CD8-positive, alpha-beta memory T cell (primary cell): Measurements from ENCODE around the gene ALG12. TPM values are rescaled to one million over a fixed set of nuclear protein-coding genes. Genes with fewer than 3 reads are reported as not detected.
A peak's percentile ranks its signal among the peaks of the same experiment; 100 is the strongest.

Experiments
- CTCF ChIA-PET: fragments of 350-600 bp; sonication (Branson Sonifier 250); formaldehyde crosslinking; loops from one replicate; lab custom pipeline; 2021; ENCODE audit warnings: antibody characterized with exemption; lab: Charles Lee
- POLR2A ChIA-PET: fragments of 350-600 bp; sonication (Branson Sonifier 250); formaldehyde crosslinking; loops from one replicate; lab custom pipeline; 2021; ENCODE audit warnings: antibody characterized with exemption; lab: Charles Lee
- DNase-seq, 5 donors: peaks; one replicate each; pipeline versions ENCODE4 v3.0.0 to v3.0.0-alpha.2; 2020 to 2022; ENCODE audit warnings: mixed read lengths in 1 of 5
- H3K27ac ChIP-seq: one replicate; pipeline ENCODE4 v1.7.0; 2013; ENCODE audit warnings: low read depth, mild to moderate bottlenecking, low read length, moderate library complexity
- H3K27me3 ChIP-seq: 2 replicates; pipeline ENCODE4 v1.7.0; 2013; ENCODE audit warnings: low read length, mild to moderate bottlenecking; ENCODE audit not compliant: insufficient read depth, poor library complexity, severe bottlenecking
- H3K36me3 ChIP-seq: 2 replicates; pipeline ENCODE4 v1.7.0; 2013; ENCODE audit warnings: mild to moderate bottlenecking, low read length, moderate library complexity; ENCODE audit not compliant: insufficient read depth
- H3K4me1 ChIP-seq: 2 replicates; pipeline ENCODE4 v1.7.0; 2013; ENCODE audit warnings: mild to moderate bottlenecking, low read length, moderate library complexity; ENCODE audit not compliant: insufficient read depth
- H3K4me3 ChIP-seq: 2 replicates; pipeline ENCODE4 v1.7.0; 2013; ENCODE audit warnings: mild to moderate bottlenecking, low read length
- H3K9me3 ChIP-seq: 2 replicates; pipeline ENCODE4 v1.7.0; 2013; ENCODE audit warnings: mild to moderate bottlenecking, low read length
- H3K27ac Mint-ChIP-seq, 8 donors: one replicate each; pipeline ENCODE4 v1.8.0; 2020 to 2021; ENCODE audit warnings: mixed read lengths in 8 of 8, mild to moderate bottlenecking in 6 of 8, inconsistent platforms in 3 of 8, moderate library complexity in 3 of 8
- H3K27me3 Mint-ChIP-seq, 2 donors: one replicate each; pipeline ENCODE4 v1.8.0; 2020 to 2021; ENCODE audit warnings: mixed read lengths in 2 of 2, mild to moderate bottlenecking in 1 of 2, moderate library complexity in 1 of 2
- H3K36me3 Mint-ChIP-seq, 3 donors: one replicate each; pipeline ENCODE4 v1.8.0; 2020 to 2021; ENCODE audit warnings: mixed read lengths in 3 of 3, inconsistent platforms in 1 of 3, mild to moderate bottlenecking in 1 of 3
- H3K4me1 Mint-ChIP-seq, 3 donors: one replicate each; pipeline ENCODE4 v1.8.0; 2020 to 2021; ENCODE audit warnings: mixed read lengths in 3 of 3, inconsistent platforms in 1 of 3, mild to moderate bottlenecking in 1 of 3
- H3K4me3 Mint-ChIP-seq, 7 donors: one replicate each; pipeline ENCODE4 v1.8.0; 2020 to 2021; ENCODE audit warnings: mixed read lengths in 7 of 7, mild to moderate bottlenecking in 6 of 7, moderate library complexity in 4 of 7, inconsistent platforms in 2 of 7
- H3K9me3 Mint-ChIP-seq, 5 donors: one replicate each; pipeline ENCODE4 v1.8.0; 2020 to 2022; ENCODE audit warnings: mixed read lengths in 5 of 5, mild to moderate bottlenecking in 3 of 5, moderate library complexity in 2 of 5, inconsistent platforms in 1 of 5
- polyA plus RNA-seq: library from polyadenylated mRNA; unstranded; fragments of 300-500 nt; fragmentation: Illumina TruSeq; gene quantifications from one replicate; pipeline ENCODE4 v1.2.3, GENCODE V29; 2021
- total RNA-seq, 2 experiments: library from RNA; stranded (reverse); gene quantifications; one replicate each; pipeline ENCODE4 v1.2.3, GENCODE V29; 2021

The ALG12 gene
- total and polyA plus RNA-seq, 3 experiments from 2014 or later = 21.0 to 21.8 (median 21.0) TPM

DNA sequence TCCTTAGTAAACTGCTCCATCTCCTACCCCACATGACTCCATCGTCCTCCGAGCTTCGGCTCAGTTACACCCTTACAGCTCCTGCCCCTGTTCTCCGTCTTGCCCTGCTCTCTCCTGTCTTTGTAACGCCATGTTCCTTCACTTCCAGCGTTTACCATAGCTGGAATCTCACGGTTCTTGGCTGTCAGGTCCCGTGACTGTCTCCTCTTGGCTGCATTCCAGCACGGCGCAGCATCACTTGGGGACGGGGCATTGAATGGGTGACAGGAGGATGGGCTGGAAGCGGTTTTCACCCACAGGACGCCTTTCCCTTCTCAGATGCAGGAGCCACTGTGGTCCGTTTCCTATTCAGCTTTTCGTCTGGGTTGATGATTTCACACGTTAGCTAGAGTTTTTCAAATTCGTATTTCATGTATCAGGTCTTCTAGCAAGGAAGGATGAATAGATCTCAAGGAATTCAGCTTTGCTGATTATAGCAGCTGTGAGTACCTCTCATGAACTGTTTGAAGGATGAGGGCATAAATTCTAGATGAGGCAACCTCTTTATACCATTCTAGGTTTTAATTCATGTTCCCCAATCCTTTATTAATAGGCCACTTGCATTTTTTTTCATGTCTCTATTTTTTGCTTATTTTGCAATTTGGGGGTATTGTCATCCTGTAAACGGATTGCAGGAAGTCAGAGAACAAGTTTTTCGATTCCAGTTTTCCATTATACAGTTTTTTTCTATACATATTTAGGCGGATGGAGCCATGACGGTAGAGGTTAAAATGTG is 35.5 kb downstream of the ALG12 start:
- H3K9me3 ChIP-seq = no peaks in the 10 kb centered on the region
- Mint-ChIP-seq H3K27ac (peak overlapping the region in 5 of 8 donors; percentile 4 to 60 (median 19)), H3K27me3 (no peaks in the 10 kb centered on the region), H3K4me1 (peaks cover 38 to 42% (median 39%) of the 10 kb centered on the region in 3 donors), H3K36me3 (peaks cover 9 to 57% (median 31%) of the 10 kb centered on the region in 3 donors), H3K4me3 (no peak overlapping the region), H3K9me3 (no peaks in the 10 kb centered on the region)
- ChIA-PET CTCF (no interaction called here), POLR2A (interaction anchor here (0.5 kb wide), 1 partner anchor 49 kb away, joined by 3 read pairs; no protein-coding TSS in a partner anchor)
- DNase-seq = no peak
- H3K27me3 ChIP-seq = no peaks in the 10 kb centered on the region
- no peak overlapping the region for H3K4me3 ChIP-seq
- H3K27ac ChIP-seq = no peak overlapping the region
- peaks cover 21% of the 10 kb centered on the region for H3K4me1 ChIP-seq
- peaks cover 13% of the 10 kb centered on the region for H3K36me3 ChIP-seq

DNA sequence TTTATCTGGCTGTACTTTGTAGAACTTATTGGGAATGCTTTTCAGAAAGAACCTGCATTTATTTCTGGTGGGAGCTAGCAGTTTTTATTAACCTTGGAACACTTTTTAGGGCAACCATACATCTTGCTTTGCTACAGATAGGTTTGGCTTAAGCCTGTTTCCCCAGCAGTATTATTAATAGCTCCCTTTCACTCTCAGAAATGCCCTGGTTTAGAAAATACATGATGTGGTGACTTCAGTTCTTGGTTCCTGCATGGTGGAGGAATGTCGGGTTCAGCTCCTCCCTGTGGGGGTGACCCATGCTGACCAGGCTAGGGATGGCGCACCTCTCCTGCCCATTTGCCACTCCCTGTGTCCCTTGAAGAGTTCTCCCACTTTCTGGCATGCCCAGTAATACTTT is 36.4 kb downstream of the ALG12 start:
- POLR2A ChIA-PET = interaction anchor here (0.5 kb wide), 1 partner anchor 48 kb away, joined by 3 read pairs; no protein-coding TSS in a partner anchor
- Mint-ChIP-seq H3K9me3 (no peaks in the 10 kb centered on the region), H3K4me3 (no peak overlapping the region), H3K27ac (peak overlapping the region in 4 of 8 donors; percentile 4 to 75 (median 67)), H3K27me3 (no peaks in the 10 kb centered on the region), H3K4me1 (peaks cover 38 to 42% (median 41%) of the 10 kb centered on the region in 3 donors), H3K36me3 (peaks cover 9 to 51% (median 27%) of the 10 kb centered on the region in 3 donors)
- peaks cover 13% of the 10 kb centered on the region for H3K36me3 ChIP-seq
- no peak overlapping the region for H3K27ac ChIP-seq
- H3K4me1 ChIP-seq = peaks cover 21% of the 10 kb centered on the region
- CTCF ChIA-PET = no interaction called here
- no peaks in the 10 kb centered on the region for H3K9me3 ChIP-seq
- no peak for DNase-seq
- no peak overlapping the region for H3K4me3 ChIP-seq
- H3K27me3 ChIP-seq = no peaks in the 10 kb centered on the region

DNA sequence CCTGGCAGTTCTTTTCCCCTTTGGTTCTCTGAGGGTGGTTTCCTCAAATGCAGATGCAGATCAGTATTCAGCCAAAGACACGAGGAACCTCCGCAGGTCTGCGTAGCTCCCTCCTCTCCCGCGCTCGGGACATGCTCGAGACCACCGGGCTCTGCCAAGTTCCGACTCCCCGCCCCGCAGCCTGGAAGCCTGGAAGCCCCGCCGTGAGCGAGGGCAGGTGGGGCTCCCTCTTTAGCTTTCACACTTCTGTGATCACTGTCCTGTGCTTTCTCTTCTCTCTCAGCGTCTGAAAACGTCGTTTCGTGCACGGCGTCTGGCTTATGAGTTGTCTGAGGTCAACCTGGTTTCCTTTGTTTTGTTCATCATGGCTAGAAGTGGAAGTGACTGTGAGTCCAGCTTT is 38.0 kb downstream of the ALG12 start:
- Mint-ChIP-seq H3K27ac (peak overlapping the region; percentile 26 to 81 (median 62)), H3K36me3 (peaks cover 14 to 43% (median 28%) of the 10 kb centered on the region in 3 donors), H3K4me1 (peaks cover 46 to 54% (median 53%) of the 10 kb centered on the region in 3 donors), H3K27me3 (no peaks in the 10 kb centered on the region), H3K9me3 (no peaks in the 10 kb centered on the region), H3K4me3 (peak overlapping the region in 6 of 7 donors; percentile 15 to 54 (median 28))
- ChIA-PET CTCF (interaction anchor here (1.5 kb wide), 1 partner anchor 10 kb away, joined by 4 read pairs; no protein-coding TSS in a partner anchor), POLR2A (interaction anchor here (0.6 kb wide), 1 partner anchor 74 kb away, joined by 4 read pairs; no protein-coding TSS in a partner anchor)
- Histone ChIP-seq H3K36me3 (no peaks in the 10 kb centered on the region), H3K9me3 (no peaks in the 10 kb centered on the region), H3K4me1 (peaks cover 21% of the 10 kb centered on the region), H3K27me3 (no peaks in the 10 kb centered on the region), H3K4me3 (no peak overlapping the region), H3K27ac (no peak overlapping the region)
- DNase-seq = no peak

DNA sequence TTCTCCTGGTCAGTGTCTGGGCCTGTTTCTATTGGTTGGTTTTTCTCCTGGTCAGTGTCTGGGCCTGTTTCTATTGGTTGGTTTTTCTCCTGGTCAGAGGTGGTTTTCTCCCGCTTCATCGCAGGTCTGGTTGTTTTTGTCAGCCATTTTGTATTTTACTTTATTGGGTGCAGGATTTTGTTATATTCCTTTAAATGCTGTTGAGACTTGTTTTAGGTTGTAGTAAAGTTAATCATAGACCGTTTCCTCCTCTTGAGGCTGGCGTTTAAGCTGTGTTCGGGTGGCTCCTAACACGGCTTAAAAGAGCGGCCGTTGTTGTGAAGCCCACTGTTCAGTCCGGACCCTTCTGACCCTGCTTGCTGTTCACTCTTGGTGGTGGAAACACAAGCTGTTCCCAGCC is 38.4 kb downstream of the ALG12 start:
- Mint-ChIP-seq H3K9me3 (no peaks in the 10 kb centered on the region), H3K36me3 (peaks cover 14 to 42% (median 31%) of the 10 kb centered on the region in 3 donors), H3K4me3 (peak overlapping the region in 5 of 7 donors; percentile 15 to 54 (median 19)), H3K4me1 (peaks cover 49 to 57% (median 56%) of the 10 kb centered on the region in 3 donors), H3K27ac (peak overlapping the region in 5 of 8 donors; percentile 26 to 77 (median 62)), H3K27me3 (no peaks in the 10 kb centered on the region)
- POLR2A ChIA-PET = interaction anchor here (0.6 kb wide), 1 partner anchor 74 kb away, joined by 4 read pairs; no protein-coding TSS in a partner anchor
- Histone ChIP-seq H3K4me3 (no peak overlapping the region), H3K4me1 (peaks cover 21% of the 10 kb centered on the region), H3K27me3 (no peaks in the 10 kb centered on the region), H3K36me3 (no peaks in the 10 kb centered on the region), H3K27ac (no peak overlapping the region), H3K9me3 (no peaks in the 10 kb centered on the region)
- CTCF ChIA-PET = interaction anchor here (1.5 kb wide), 1 partner anchor 10 kb away, joined by 4 read pairs; no protein-coding TSS in a partner anchor
- DNase-seq = no peak

DNA sequence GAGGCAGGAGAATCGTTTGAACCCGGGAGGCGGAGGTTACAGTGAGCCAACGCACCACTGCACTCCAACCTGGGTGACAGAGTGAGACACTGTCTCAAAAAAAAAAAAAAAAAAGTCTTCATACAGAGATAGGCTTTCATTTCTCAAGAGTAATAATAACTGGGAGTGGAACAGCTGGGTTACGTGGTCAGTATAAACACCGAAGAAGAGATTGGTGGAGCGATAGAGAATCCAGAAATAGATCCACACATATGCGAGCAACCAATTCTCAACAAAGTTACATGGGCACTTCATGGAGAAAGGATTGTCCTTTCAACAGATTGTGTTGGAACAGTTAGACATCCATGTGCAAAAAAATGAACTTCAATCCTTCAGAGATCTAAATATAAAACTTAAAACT is 40.0 kb downstream of the ALG12 start:
- DNase-seq = no peak
- CTCF ChIA-PET = no interaction called here
- Histone ChIP-seq H3K27me3 (no peaks in the 10 kb centered on the region), H3K4me3 (no peak overlapping the region), H3K36me3 (no peaks in the 10 kb centered on the region), H3K4me1 (peaks cover 24% of the 10 kb centered on the region), H3K27ac (no peak overlapping the region), H3K9me3 (no peaks in the 10 kb centered on the region)
- POLR2A ChIA-PET = interaction anchor here (0.5 kb wide), 1 partner anchor 43 kb away, joined by 3 read pairs; no protein-coding TSS in a partner anchor
- Mint-ChIP-seq H3K4me1 (peaks cover 53 to 68% (median 63%) of the 10 kb centered on the region in 3 donors), H3K36me3 (peaks cover 17 to 31% (median 27%) of the 10 kb centered on the region in 3 donors), H3K4me3 (no peak overlapping the region), H3K27me3 (no peaks in the 10 kb centered on the region), H3K27ac (peak overlapping the region in 1 of 8 donors; percentile 70), H3K9me3 (no peaks in the 10 kb centered on the region)

DNA sequence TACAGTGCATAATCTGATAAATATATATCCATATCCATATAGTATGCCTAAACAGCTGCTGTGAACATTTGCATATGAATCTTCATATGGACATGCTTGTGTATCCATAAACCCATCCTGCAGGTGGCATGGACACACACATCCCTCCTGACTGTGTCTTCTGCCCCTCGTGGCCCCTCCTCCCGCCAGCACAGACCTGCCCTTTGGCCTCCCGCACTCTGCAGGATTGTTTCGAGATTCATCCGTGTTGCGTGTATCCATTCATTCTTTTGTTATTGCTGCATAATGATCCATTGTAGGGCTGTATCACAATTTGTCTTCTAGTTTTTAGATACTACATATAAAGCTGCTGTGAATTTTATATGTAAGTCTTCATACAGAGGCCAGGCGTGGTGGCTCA is 40.6 kb downstream of the ALG12 start:
- Histone ChIP-seq H3K36me3 (no peaks in the 10 kb centered on the region), H3K4me1 (peaks cover 27% of the 10 kb centered on the region), H3K9me3 (no peaks in the 10 kb centered on the region), H3K4me3 (no peak overlapping the region), H3K27ac (no peak overlapping the region), H3K27me3 (no peaks in the 10 kb centered on the region)
- Mint-ChIP-seq H3K9me3 (no peaks in the 10 kb centered on the region), H3K36me3 (peaks cover 15 to 26% (median 26%) of the 10 kb centered on the region in 3 donors), H3K27me3 (no peaks in the 10 kb centered on the region), H3K4me3 (no peak overlapping the region), H3K27ac (no peak overlapping the region), H3K4me1 (peaks cover 51 to 66% (median 61%) of the 10 kb centered on the region in 3 donors)
- no peak for DNase-seq
- ChIA-PET CTCF (no interaction called here), POLR2A (no interaction called here)

DNA sequence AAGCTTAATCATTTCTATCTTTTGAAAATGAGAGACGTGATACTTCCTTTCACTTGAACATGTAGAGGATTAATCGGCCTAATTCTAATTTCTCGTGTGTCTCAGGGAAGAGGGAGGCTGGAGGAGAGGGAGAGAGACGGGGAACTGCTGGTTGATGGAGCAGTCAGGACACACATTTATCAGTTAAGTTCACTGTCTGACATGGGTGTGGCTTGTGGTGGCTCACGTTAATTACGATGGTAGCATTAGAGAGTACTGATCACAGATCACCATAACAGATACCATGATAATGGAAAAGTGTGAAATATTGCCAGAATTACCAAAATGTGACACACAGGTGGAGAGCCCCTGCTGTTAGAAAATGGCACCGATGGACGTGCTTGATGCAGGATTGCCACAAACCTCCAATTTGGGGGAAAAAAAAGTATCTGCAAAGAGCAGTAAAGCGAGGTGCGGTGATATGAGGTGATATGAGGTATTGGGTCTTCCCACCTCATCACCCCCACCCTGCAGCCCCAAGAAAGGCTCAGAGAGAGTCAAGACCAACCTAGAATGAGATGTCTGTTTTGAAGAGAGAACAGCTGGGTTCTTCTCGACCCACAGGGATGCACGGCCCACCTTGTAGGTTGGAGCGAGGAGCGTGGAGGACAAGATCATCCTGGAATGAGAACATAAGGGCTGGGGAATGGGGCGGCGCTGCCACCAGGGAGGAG is 44.9 kb downstream of the ALG12 start:
- Histone ChIP-seq H3K4me3 (no peak overlapping the region), H3K4me1 (peaks cover 31% of the 10 kb centered on the region), H3K27me3 (no peaks in the 10 kb centered on the region), H3K36me3 (no peaks in the 10 kb centered on the region), H3K9me3 (peaks cover 4% of the 10 kb centered on the region), H3K27ac (no peak overlapping the region)
- no peak for DNase-seq
- Mint-ChIP-seq H3K27ac (peak overlapping the region in 7 of 8 donors; percentile 20 to 87 (median 70)), H3K9me3 (peaks cover 4 to 11% (median 8%) of the 10 kb centered on the region in 5 donors), H3K27me3 (peaks cover 0 to 4% of the 10 kb centered on the region in 2 donors), H3K4me3 (peak overlapping the region in 2 of 7 donors; percentile 20 to 84), H3K4me1 (peaks cover 56 to 74% (median 70%) of the 10 kb centered on the region in 3 donors), H3K36me3 (peaks cover 27 to 30% (median 29%) of the 10 kb centered on the region in 3 donors)
- CTCF ChIA-PET = interaction anchor here (1.0 kb wide), 1 partner anchor 18 kb away, joined by 3 read pairs; no protein-coding TSS in a partner anchor
- POLR2A ChIA-PET = no interaction called here
